Mesothelial cell of epicardium (in vitro differentiated cells): ENCODE results near the gene SLC8A3. TPM values are rescaled to one million over a fixed set of nuclear protein-coding genes. Genes with fewer than 3 reads are reported as not detected.

ENCODE experiments used
- DNase-seq, 2 experiments: peaks; one replicate each; pipeline ENCODE4 v3.0.0; 2021; ENCODE audit warnings: low spot score in 2 of 2; ENCODE audit not compliant: unreplicated experiment in 2 of 2
- H3K27ac Mint-ChIP-seq: 2 replicates; pipeline ENCODE4 v1.8.0; 2021; ENCODE audit warnings: mixed read lengths
- H3K27me3 Mint-ChIP-seq: 2 replicates; pipeline ENCODE4 v1.8.0; 2021; ENCODE audit warnings: low read depth, mixed read lengths
- H3K36me3 Mint-ChIP-seq: 2 replicates; pipeline ENCODE4 v1.8.0; 2021; ENCODE audit warnings: mixed read lengths
- H3K4me1 Mint-ChIP-seq: 2 replicates; pipeline ENCODE4 v1.8.0; 2021; ENCODE audit warnings: mixed read lengths
- H3K4me3 Mint-ChIP-seq: 2 replicates; pipeline ENCODE4 v1.8.0; 2021; ENCODE audit warnings: mild to moderate bottlenecking, moderate library complexity, mixed read lengths
- H3K9me3 Mint-ChIP-seq: 2 replicates; pipeline ENCODE4 v1.8.0; 2021; ENCODE audit warnings: mixed read lengths
- total RNA-seq: library from RNA; stranded (reverse); gene quantifications from 3 replicates; pipeline ENCODE4 v1.2.1, GENCODE V29; 2021
- TF ChIP-seq, protein P1 (sequence below): fragments of 200-600 bp; sonication (generic); IDR thresholded peaks from one replicate; pipeline ENCODE4 v1.5.0; 2021; ENCODE audit warnings: antibody characterized with exemption; ENCODE audit not compliant: unreplicated experiment

Gene SLC8A3
- total RNA-seq, 1 donor from 2014 or later: 0.27 TPM

DNA sequence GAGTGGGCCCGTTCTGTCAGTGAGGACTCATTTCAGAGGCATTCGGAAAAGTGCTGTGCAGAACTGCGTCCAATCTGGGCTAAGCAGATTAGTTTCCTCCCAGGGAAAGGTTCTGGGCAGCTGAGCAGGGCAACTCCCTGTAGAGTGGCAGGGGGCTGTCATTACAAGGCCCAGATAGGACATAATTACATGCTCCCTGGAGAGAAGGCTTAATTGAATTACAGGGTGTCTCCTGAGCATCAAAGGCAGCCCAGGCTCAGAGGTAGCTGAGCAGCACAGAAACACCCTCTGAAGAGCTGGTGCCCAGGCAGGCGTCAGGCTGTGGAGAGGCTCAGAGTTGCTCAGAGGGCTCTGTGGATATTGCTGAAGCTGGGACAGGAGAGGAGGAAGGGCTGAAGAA, 36.0 kb downstream of the SLC8A3 start:
- Mint-ChIP-seq H3K27ac (no peak overlapping the region), H3K4me1 (no peaks in the 10 kb centered on the region), H3K36me3 (no peaks in the 10 kb centered on the region), H3K27me3 (peaks cover 44% of the 10 kb centered on the region), H3K4me3 (no peak overlapping the region), H3K9me3 (no peaks in the 10 kb centered on the region)
- no peak for DNase-seq
- TF ChIP-seq, protein P1, sequence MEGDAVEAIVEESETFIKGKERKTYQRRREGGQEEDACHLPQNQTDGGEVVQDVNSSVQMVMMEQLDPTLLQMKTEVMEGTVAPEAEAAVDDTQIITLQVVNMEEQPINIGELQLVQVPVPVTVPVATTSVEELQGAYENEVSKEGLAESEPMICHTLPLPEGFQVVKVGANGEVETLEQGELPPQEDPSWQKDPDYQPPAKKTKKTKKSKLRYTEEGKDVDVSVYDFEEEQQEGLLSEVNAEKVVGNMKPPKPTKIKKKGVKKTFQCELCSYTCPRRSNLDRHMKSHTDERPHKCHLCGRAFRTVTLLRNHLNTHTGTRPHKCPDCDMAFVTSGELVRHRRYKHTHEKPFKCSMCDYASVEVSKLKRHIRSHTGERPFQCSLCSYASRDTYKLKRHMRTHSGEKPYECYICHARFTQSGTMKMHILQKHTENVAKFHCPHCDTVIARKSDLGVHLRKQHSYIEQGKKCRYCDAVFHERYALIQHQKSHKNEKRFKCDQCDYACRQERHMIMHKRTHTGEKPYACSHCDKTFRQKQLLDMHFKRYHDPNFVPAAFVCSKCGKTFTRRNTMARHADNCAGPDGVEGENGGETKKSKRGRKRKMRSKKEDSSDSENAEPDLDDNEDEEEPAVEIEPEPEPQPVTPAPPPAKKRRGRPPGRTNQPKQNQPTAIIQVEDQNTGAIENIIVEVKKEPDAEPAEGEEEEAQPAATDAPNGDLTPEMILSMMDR: no peak

DNA sequence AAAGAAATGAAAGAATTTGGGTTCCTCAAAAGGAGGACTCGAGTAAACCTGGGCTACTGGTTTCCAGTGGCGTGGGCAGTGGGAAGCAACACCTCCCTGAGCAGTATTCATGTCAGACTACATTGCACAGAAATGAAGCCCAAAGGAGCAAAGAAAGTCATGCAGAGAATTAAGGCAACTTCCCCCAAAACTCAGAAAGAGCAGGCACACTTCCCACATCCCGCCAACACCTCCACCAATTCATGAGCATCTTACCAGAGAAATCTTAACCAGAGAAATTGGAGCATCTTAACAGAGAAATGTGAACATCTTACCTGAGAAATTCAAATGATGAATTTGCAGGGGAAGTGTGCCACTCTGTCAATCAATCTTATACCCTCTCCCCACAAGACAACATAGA, 36.7 kb downstream of the SLC8A3 start:
- TF ChIP-seq, protein P1: no peak
- H3K4me1 Mint-ChIP-seq: no peaks in the 10 kb centered on the region
- H3K27me3 Mint-ChIP-seq: peaks cover 45% of the 10 kb centered on the region
- H3K4me3 Mint-ChIP-seq: no peak overlapping the region
- DNase-seq: no peak
- H3K27ac Mint-ChIP-seq: no peak overlapping the region
- H3K9me3 Mint-ChIP-seq: no peaks in the 10 kb centered on the region
- no peaks in the 10 kb centered on the region for H3K36me3 Mint-ChIP-seq

DNA sequence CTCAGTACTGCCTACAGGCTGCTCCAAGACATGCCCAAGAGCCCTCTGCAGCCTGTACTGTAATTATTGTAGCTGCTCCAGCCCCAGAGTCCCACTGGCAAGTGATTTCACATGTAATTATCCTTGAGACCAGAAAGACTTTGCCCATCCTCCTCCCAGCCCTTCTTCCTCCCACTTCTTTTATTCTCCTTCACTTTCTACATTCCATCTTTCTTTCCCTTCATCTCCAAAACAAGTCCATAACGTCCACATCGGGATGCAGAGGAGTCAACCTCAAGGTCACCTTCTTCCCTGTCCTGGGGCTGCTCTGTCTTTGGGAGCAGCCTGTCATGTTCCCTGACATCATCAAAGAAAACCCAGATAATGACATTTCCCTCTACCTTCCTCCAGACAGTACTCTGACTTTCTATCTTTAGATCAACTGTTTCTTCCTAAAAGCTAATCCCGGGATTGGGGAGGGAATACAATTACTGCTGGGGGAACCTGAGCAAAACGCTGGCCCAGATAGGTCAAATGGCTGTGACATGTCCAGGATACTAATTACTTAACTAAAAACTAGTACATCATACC, 39.1 kb downstream of the SLC8A3 start:
- TF ChIP-seq, protein P1: no peak
- H3K27me3 Mint-ChIP-seq: peaks cover 53% of the 10 kb centered on the region
- no peak for DNase-seq
- no peaks in the 10 kb centered on the region for H3K36me3 Mint-ChIP-seq
- no peak overlapping the region for H3K27ac Mint-ChIP-seq
- no peaks in the 10 kb centered on the region for H3K4me1 Mint-ChIP-seq
- H3K9me3 Mint-ChIP-seq: no peaks in the 10 kb centered on the region
- no peak overlapping the region for H3K4me3 Mint-ChIP-seq

DNA sequence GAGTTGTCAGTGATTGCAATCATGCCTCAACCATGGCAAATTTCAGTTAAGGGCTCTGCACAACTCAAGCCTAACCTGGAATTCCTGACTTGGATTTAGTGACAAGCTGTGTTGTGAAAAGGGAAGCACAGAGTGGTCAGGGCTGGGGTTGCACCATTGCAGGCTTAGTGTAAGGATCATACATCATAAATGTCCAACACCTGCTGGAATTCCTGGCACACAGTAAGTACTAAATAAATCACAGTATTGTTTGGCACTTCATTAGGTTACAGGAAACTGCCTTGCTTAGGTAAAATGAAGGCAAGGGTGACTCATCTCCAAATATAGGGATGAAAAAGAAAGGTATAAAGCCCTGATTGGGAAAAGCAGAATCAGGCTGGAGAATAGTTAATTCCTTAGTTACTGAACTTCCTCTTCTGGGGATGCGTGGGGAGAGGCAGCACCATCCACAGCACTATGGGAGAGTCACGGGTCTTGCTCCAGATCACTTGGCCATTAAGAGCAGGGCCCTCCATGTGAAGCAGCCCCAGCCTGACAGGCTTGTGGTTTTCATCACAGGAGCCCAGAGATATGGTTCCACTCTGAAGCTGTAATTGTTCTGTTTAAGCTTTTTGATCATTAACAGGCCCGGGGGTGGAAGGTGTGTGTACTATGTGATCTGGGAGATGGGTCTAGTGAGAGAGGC, 39.7 kb downstream of the SLC8A3 start:
- no peaks in the 10 kb centered on the region for H3K4me1 Mint-ChIP-seq
- TF ChIP-seq, protein P1: no peak
- no peaks in the 10 kb centered on the region for H3K9me3 Mint-ChIP-seq
- H3K36me3 Mint-ChIP-seq: no peaks in the 10 kb centered on the region
- H3K27ac Mint-ChIP-seq: no peak overlapping the region
- H3K4me3 Mint-ChIP-seq: no peak overlapping the region
- no peak for DNase-seq
- peaks cover 51% of the 10 kb centered on the region for H3K27me3 Mint-ChIP-seq

DNA sequence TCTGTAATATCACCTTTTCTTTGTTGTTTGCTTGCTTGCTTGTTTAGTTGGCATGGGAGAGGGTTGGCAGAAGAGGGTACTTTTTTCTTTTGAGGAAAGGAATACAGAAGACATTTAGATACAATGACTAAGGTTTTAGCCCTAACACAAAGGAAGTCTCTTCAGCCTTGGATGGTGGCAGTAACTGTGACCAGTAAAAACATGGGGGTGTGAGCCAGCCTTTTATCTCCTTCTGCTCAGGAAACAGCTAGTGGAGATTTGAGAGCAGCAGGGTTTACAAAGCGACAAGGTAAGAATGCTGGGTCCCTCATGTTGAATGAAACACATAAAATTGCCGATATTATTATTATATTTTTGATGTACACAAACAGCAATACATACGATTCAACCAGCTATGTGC, 40.4 kb downstream of the SLC8A3 start:
- Mint-ChIP-seq H3K27me3 (peaks cover 47% of the 10 kb centered on the region), H3K9me3 (no peaks in the 10 kb centered on the region), H3K36me3 (no peaks in the 10 kb centered on the region), H3K27ac (no peak overlapping the region), H3K4me3 (no peak overlapping the region), H3K4me1 (no peaks in the 10 kb centered on the region)
- TF ChIP-seq, protein P1: no peak
- no peak for DNase-seq
